ENCODE results near the gene HIF1AN. TPM values are rescaled to one million over a fixed set of nuclear protein-coding genes. Genes with fewer than 3 reads are reported as not detected.

Gene HIF1AN
- total RNA-seq, 1 donor = 15.2 TPM

DNA sequence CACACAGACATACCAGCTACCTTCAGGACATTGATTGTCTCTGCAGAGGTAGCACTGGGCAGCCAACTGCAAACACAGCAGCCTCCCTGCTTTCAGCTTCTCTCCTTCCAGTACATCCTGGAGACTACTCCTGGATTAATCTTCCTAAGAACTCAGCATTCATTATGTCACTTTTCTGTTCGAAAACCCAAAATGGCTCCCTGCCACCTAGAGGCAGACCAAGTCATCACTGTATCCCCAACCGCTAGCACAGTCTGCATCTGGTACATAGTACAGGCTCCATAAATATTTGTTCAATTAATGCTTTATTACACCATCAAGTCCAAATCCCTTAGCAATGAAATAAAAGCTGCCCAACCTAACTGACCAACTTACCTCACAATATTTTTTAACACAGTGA, 11.1 kb upstream of the HIF1AN start:
- DNase-seq (ENCODE audit: insufficient read length, low spot score, missing footprints) = no peak
- H3K27me3 ChIP-seq (ENCODE audit: insufficient read depth, low read length) = no peaks in the 10 kb centered on the region
- H3K4me2 ChIP-seq (ENCODE audit: insufficient read depth, low read length) = no peak overlapping the region
- H3K36me3 ChIP-seq (ENCODE audit: insufficient read depth, low read length) = peaks cover 40% of the 10 kb centered on the region
- no peak overlapping the region for H2AFZ ChIP-seq (ENCODE audit: low read length)
- H3K4me3 ChIP-seq (ENCODE audit: insufficient read depth, low read length) = no peak overlapping the region
- H3K4me1 ChIP-seq (ENCODE audit: insufficient read depth, low read length) = peaks cover 30% of the 10 kb centered on the region
- TF ChIP-seq, protein P1, sequence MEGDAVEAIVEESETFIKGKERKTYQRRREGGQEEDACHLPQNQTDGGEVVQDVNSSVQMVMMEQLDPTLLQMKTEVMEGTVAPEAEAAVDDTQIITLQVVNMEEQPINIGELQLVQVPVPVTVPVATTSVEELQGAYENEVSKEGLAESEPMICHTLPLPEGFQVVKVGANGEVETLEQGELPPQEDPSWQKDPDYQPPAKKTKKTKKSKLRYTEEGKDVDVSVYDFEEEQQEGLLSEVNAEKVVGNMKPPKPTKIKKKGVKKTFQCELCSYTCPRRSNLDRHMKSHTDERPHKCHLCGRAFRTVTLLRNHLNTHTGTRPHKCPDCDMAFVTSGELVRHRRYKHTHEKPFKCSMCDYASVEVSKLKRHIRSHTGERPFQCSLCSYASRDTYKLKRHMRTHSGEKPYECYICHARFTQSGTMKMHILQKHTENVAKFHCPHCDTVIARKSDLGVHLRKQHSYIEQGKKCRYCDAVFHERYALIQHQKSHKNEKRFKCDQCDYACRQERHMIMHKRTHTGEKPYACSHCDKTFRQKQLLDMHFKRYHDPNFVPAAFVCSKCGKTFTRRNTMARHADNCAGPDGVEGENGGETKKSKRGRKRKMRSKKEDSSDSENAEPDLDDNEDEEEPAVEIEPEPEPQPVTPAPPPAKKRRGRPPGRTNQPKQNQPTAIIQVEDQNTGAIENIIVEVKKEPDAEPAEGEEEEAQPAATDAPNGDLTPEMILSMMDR (IDR thresholded peaks at IDR 0.05; ENCODE audit: extremely low read depth, low read depth, low read length) = no peak
- H3K9me3 ChIP-seq (ENCODE audit: low read depth, low read length) = no peaks in the 10 kb centered on the region
- H3K27ac ChIP-seq (ENCODE audit: low read depth, low read length) = no peak overlapping the region
- peaks cover 11% of the 10 kb centered on the region for H4K20me1 ChIP-seq (ENCODE audit: insufficient read depth, low read length)
- peaks cover 29% of the 10 kb centered on the region for H3K79me2 ChIP-seq (ENCODE audit: insufficient read depth, low read length)

DNA sequence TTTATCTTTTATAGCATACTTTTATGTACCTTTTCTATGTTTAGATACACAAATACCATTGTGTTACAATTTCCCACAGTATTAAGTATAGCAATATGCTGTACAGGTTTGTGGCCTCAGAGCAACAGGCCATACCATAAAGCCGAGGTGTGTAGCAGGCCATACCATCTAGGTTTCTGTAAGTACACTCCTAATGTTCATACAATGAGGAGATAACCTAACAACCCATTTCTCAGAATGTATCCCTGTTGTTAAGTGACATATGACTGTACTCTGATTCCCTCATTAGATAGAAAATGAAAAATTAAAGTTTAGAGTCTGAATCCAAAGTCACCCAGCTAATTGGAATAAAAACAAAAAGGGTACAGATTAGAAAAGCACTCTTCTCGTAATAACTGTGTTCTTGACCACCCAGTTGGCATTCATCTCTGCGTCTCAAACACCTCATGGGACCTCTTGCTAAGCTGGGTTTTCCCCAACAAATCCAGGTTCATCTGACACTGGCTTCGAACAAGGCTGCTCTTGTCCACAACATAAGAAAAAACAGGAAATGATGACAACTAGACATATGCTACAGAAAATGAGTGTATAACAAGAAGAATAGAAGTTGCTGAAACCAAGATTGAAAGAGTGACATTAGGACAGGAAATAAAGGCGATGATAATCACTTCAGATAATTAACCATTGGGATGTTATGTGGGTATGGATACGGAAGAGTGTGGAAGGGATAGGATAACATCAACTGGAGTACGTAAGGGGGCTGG, 7.4 kb upstream of the HIF1AN start:
- DNase-seq (ENCODE audit: insufficient read length, low spot score, missing footprints) = no peak
- H3K36me3 ChIP-seq (ENCODE audit: insufficient read depth, low read length) = peaks cover 34% of the 10 kb centered on the region
- no peaks in the 10 kb centered on the region for H3K9me3 ChIP-seq (ENCODE audit: low read depth, low read length)
- H2AFZ ChIP-seq (ENCODE audit: low read length) = peak overlapping the region; percentile 100
- H3K79me2 ChIP-seq (ENCODE audit: insufficient read depth, low read length) = peaks cover 35% of the 10 kb centered on the region
- peak overlapping the region; percentile 78 for H3K27ac ChIP-seq (ENCODE audit: low read depth, low read length)
- no peaks in the 10 kb centered on the region for H3K27me3 ChIP-seq (ENCODE audit: insufficient read depth, low read length)
- peaks cover 19% of the 10 kb centered on the region for H3K4me1 ChIP-seq (ENCODE audit: insufficient read depth, low read length)
- peaks cover 11% of the 10 kb centered on the region for H4K20me1 ChIP-seq (ENCODE audit: insufficient read depth, low read length)
- peak overlapping the region; percentile 98 for H3K4me2 ChIP-seq (ENCODE audit: insufficient read depth, low read length)
- H3K4me3 ChIP-seq (ENCODE audit: insufficient read depth, low read length) = peak overlapping the region; percentile 96
- TF ChIP-seq, protein P1 (IDR thresholded peaks at IDR 0.05; ENCODE audit: extremely low read depth, low read depth, low read length) = no peak

DNA sequence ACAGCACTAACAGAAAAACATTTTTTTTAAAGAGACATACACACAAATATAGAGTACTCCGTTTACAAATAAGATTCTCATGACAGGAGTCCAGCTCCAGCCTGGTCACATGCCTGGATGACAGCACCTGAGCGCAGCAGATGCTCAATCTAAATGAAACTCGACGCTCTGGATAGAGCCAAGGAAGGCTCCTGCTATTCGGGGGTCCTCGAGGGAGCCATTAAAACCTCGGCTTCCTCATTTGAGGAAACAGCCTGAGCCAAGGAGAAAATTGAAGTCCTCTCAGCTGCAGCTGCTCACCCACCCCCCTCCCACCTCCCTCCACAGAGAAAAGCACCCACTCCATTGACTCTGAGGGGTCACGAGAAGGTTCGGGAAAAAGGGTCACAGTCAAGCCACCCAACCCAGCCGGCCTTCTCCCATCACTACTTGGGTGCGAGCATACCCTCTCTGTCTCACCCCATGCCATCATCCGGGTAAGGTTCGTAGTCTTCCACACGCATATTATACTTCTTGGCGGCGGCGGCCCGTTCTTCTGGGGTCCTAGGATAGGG, 6.7 kb upstream of the HIF1AN start:
- Histone ChIP-seq H3K4me2 (ENCODE audit: insufficient read depth, low read length) (peak overlapping the region; percentile 98), H4K20me1 (ENCODE audit: insufficient read depth, low read length) (peaks cover 11% of the 10 kb centered on the region), H3K9me3 (ENCODE audit: low read depth, low read length) (no peaks in the 10 kb centered on the region), H3K4me1 (ENCODE audit: insufficient read depth, low read length) (peaks cover 19% of the 10 kb centered on the region), H3K27ac (ENCODE audit: low read depth, low read length) (peak overlapping the region; percentile 78), H3K27me3 (ENCODE audit: insufficient read depth, low read length) (no peaks in the 10 kb centered on the region), H2AFZ (ENCODE audit: low read length) (peak overlapping the region; percentile 100), H3K36me3 (ENCODE audit: insufficient read depth, low read length) (peaks cover 27% of the 10 kb centered on the region), H3K79me2 (ENCODE audit: insufficient read depth, low read length) (peaks cover 35% of the 10 kb centered on the region), H3K4me3 (ENCODE audit: insufficient read depth, low read length) (peak overlapping the region; percentile 96)
- DNase-seq (ENCODE audit: insufficient read length, low spot score, missing footprints) = no peak
- TF ChIP-seq, protein P1 (IDR thresholded peaks at IDR 0.05; ENCODE audit: extremely low read depth, low read depth, low read length) = no peak

Measured in osteoblast (primary cell).